HG03045 (cell line): ENCODE measurements around the gene COL17A1.

Experiments used
- ATAC-seq: cut with Tn5 transposase; IDR thresholded peaks from one replicate; pipeline ENCODE4 v1.9.1; 2021; ENCODE audit warnings: mild to moderate bottlenecking, moderate library complexity; ENCODE audit not compliant: unreplicated experiment

Gene COL17A1

GRCh38 chr10:104098358-104098925, 12.8 kb upstream of the COL17A1 start:
- ATAC-seq: no peak

DNA sequence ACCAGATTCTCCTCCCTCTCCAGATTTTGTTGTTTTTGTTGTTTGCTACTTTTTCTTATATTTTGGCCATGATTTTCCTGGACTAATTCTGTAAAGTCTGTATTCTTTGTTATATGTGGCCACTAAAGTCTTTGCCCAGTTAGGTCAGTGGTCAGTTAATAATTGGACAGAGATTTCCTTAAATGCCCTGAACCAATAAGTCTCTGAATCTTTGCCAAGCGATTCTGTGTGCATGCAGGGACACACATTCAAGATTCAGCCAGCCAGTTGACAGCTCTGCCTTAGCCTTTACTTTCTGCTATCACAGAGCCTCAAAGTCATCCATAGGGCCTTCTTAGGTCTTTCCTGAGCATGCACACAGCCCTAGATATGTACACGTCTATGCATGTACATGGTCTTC, 11.0 kb upstream of the COL17A1 start:
- no peak for ATAC-seq

DNA sequence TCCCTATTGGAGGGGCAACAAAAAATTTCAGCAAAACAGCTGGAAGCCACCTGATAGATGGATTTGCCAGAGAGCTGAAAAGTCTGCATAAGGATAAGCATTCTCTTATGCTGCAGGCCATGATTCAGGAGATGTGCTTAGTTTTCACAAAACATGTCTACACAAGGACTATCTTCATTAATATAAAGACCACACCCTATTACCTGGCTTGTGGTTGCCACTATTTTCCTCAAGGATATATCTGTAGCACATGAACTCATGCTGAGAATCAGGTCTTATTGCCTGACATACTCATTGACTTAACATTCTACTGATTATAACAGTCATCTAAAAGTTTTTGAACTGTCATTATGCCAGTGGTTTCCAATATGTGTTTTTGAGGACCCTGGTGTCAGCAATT, 7.1 kb upstream of the COL17A1 start:
- no peak for ATAC-seq

DNA sequence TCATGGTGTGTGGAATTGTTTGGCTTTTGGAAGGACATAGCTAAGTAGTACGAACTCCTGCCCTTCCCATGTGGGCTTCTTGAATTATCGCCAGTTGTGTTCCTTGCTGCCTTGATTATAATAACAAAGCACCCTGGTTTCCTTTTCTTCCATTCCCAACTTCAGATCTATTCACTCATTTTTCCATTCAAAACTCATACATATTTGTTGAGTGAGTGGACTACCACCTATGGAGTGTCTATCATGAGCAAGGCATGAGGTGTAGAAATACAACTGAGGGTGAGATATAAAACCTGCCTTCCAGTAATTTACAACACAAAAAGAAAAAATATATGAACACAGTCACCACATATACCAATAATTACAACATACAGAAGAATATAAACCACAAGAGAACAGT, 4.9 kb upstream of the COL17A1 start:
- no peak for ATAC-seq

GRCh38 chr10:104089621-104090020, 3.9 kb upstream of the COL17A1 start:
- ATAC-seq: no peak

DNA sequence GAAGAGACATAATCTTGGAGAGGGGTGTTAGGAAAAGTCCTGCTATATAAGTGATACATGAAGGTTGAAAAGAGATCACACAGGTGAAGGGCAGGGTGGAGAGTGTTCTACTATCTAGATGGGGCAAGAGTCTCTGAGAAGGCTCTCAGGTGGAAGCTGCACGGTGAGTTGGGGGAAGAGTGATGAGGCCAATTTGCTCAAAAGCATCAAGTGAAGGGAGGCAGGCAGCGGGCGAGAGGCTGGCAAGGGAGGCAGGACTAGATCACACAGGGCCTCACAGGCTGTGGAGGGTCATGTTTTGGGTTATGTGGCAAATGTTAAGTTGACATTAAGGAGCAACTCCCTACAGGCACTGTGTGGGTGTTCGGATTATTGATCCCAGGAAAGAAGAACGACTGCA, 2.6 kb upstream of the COL17A1 start:
- no peak for ATAC-seq

DNA sequence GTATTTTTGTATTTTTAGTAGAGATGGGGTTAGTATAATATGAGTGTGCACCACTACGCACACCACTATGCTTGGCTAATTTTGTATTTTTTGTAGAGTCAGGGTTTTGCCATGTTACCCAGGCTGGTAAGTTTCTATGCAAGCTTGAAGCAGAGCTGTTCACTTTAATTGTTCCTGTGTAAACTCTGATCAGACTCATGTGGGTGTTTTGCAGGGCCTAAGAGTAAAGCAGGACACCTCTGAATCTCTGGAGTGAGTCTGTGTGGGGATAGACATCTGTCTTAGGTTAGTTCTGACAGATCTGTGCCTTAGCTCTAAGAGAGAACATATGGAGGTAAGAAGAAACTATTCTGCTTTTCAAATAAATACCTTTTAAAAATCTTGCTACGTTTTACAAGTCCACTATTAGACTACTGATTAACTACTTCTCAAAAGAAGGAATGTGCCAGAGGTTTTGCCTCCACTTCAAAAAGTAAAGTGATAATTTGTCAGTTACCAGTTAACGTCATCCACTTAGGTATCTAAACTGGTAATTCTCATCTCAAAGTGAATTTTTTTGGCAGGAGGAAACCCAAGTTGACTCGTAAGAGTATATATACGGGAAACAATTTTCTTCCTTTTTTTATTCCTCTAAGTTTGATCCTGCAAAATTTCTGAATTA, 1.1 kb downstream of the COL17A1 start:
- no peak for ATAC-seq

DNA sequence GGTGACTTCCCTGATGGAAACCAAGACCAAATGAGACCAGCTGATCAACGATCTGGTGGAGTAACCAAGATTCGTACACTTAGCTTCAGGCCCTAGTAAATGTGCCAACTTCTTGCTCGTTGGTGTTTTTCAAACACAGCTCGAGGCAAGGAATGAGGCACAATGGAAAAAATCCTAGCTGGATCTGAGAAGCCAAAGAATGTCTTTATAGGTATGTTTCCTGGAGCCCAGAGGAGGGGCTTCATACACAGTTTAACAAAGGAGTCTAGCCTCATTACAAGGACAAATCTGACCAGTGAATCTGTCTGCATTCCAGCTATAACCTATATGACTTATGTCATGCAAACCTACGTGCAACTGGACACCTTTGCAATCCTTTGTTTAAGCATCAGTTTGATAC, 3.7 kb downstream of the COL17A1 start:
- ATAC-seq: no peak

GRCh38 chr10:104080762-104081161, 4.9 kb downstream of the COL17A1 start:
- ATAC-seq: no peak

- ATAC-seq: no peak
These were observed 8.0 kb downstream of the COL17A1 start for GRCh38 chr10:104077663-104078151.

- ATAC-seq: no peak
These were observed 8.4 kb downstream of the COL17A1 start for GRCh38 chr10:104077247-104077646.

- no peak for ATAC-seq
These were observed 8.9 kb downstream of the COL17A1 start for GRCh38 chr10:104076743-104077160.

DNA sequence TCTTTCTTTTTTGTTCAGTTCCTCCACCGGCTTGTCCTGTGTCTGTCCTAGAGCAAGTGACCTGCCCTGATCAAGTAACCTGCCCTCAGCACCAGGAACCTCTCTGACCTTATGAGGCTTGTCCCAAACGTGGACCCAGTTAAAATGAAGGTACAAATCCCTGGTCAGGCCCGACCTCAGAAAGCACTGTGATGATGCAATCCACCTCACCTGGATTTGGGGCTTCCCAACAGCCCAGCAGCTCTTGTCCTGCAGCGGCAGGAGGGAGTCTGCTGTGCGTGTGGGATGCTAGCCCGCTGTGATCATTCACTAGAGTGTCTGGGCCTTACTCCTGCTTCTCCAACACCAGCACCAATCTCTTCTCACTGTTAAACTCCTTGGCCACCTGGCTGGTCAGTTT, 11.2 kb downstream of the COL17A1 start:
- no peak for ATAC-seq

DNA sequence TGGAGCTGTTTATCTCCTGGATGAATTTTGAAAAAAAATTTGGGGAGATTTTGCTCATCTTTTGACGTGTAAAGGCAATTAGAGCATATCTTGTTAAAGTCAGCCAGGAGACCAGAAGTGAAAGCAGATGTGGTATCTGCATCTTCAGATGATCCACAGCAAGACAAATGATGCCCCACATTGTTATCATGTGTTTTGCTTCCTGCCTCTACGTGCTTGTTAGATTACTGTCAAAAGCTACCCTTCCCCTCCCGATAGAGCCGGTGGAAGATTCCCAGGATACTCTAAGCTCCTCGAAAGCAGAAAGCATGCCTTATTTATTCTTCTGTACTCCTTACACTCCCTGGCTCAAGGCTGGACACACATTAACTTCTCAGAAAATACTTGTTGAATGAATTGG, 12.9 kb downstream of the COL17A1 start:
- ATAC-seq: no peak

GRCh38 chr10:104069613-104070012, 16.1 kb downstream of the COL17A1 start:
- no peak for ATAC-seq

DNA sequence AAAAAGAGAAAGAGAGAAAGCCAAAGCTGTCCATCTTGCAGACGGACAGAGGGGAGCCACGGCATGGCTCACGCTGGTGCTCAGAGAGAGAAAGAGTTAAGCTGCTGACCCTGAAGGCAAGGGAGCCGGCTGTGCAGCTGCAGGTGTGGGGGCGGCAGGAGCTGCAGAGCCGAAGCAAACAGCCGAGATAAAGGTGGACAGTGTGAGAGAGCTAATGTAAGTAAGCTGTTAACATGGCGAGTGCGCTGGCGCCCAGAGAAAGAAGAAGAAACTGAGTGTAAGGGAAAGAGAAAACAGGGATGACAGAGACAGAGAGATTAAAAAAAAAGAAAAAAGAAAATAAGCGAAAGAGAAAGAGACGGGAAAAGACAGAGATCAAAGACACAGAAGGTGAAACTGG, 18.2 kb downstream of the COL17A1 start:
- no peak for ATAC-seq

GRCh38 chr10:104066945-104067344, 18.7 kb downstream of the COL17A1 start:
- no peak for ATAC-seq

- no peak for ATAC-seq
These were observed 19.9 kb downstream of the COL17A1 start for GRCh38 chr10:104065748-104066147.

GRCh38 chr10:104061196-104061595, 24.5 kb downstream of the COL17A1 start:
- ATAC-seq: no peak

DNA sequence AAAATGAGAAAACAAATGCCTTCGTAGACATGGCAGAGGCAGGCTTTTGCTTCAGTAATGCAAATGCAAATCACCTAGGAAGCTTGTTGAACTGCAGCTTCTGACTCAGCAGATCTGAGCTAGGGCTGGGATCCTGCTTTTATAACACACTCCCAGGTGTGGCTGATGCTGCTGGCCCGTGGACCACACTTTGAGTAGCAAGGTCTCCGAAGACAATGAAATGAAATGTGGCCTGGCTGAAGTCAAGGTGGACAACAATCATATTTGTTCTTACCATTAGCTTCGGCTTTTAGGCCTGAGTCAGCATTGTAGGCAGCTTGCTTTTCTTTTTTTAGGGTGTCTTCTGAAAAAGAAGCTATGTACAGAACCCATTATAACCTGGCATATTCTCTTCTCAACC, 26.3 kb downstream of the COL17A1 start:
- ATAC-seq: no peak

GRCh38 chr10:104057717-104058116, 28.0 kb downstream of the COL17A1 start:
- no peak for ATAC-seq

DNA sequence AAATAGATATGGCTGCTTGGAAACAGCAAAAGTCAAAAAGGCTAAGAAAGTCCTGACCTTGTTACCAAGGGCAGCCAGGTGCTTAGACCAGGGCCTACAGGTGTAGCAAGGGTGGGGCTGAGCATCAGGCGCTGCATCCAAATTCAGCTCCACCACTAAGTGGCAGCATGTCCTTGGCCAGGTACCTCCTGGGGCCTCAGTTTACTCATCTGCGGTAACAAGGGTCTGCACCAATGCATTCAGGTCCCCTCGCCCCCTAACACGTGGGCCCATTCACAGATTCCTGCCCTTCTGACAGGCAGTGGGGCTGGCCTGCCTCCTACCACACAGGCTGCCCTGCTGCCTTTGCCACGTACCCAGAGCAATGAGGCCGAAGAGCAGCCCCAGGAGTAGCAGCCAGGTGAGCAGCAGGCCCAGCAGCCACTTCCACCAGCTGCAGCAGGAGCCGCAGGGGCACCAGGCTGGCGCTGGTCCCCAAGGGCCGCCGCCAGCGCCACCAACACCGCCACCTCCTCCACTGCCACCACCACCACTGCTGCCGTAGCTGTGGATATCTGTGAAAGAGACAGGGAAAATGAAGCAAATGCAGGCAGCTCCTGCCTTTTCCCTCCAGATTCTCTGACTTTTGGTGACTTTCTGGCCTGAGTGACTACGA, 28.9 kb downstream of the COL17A1 start:
- no peak for ATAC-seq
